Epithelial cell of esophagus (primary cell): ENCODE measurements around the gene PKDREJ.
"Not testable (repeated sequence)": the region's sequence is repeated elsewhere in the genome, so short reads cannot be mapped to it uniquely, and the experiment has no call there.

Experiments used
- DNase-seq: peaks from one replicate; pipeline ENCODE4 v3.0.0; 2010; ENCODE audit warnings: low read depth
- H3K4me3 ChIP-seq: 2 replicates; pipeline ENCODE4 v1.5.1; 2011; ENCODE audit warnings: mild to moderate bottlenecking, low read length, control low read depth
- TF ChIP-seq, protein P1 (sequence below): IDR thresholded peaks from 2 replicates; pipeline ENCODE4 v1.5.1; 2011; ENCODE audit warnings: low read depth, mild to moderate bottlenecking, low read length, control low read depth, inconsistent platforms; ENCODE audit not compliant: insufficient read depth; ENCODE audit errors: missing control alignments

Gene PKDREJ

DNA sequence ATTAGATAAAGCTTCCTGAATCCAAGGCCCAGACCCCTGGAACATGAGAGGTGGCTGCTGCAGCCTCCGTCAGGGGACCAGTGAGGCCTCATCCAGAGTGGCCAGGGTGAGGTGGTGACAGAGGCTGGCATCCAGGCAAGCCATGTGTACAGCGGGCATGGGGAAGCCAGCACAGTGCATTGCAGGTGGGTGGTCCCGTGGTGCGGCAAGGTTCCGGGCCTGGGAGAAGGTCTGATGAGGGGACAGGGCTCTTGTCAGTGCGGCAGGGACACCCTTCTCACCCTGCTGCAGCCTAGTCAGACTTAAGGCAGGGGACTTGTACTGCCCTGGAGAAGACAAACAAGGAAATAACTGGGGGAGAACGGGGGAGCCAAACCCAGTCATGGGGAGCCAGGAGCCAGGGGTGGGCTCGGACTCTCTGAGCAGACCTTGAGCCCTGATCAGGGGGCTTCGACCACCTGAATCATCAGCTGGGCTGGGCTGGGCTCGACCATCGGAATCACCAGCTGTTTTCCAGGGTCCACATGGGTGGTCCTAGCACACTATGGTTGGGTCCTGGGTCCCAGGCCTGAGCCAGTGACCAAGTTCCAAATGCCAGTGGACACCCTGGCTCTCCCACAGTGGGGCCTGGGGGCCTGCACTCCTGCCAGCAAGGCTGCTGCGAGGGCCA, 9.8 kb upstream of the PKDREJ start:
- no peak for DNase-seq
- TF ChIP-seq, protein P1, sequence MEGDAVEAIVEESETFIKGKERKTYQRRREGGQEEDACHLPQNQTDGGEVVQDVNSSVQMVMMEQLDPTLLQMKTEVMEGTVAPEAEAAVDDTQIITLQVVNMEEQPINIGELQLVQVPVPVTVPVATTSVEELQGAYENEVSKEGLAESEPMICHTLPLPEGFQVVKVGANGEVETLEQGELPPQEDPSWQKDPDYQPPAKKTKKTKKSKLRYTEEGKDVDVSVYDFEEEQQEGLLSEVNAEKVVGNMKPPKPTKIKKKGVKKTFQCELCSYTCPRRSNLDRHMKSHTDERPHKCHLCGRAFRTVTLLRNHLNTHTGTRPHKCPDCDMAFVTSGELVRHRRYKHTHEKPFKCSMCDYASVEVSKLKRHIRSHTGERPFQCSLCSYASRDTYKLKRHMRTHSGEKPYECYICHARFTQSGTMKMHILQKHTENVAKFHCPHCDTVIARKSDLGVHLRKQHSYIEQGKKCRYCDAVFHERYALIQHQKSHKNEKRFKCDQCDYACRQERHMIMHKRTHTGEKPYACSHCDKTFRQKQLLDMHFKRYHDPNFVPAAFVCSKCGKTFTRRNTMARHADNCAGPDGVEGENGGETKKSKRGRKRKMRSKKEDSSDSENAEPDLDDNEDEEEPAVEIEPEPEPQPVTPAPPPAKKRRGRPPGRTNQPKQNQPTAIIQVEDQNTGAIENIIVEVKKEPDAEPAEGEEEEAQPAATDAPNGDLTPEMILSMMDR = no peak
- H3K4me3 ChIP-seq = no peak overlapping the region

DNA sequence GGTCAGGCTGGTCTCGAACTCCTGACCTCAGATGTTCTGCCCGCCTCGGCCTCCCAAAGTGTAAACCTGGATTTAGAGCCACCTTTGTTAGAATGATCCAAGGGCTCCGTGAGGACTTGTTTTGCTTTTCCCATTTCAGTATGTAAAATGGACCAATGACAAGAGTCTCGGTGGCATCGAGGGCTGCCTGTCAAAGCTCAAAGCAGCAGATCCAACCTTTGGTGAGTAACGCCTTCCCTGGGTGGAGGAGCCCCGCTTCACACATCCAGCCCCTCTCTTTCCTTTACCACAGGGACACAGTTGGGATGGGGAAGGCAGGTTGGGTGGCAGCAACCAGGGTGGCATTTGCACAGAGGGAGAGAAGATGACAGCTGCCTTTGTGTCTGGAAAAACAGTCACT, 9.1 kb upstream of the PKDREJ start:
- no peak overlapping the region for H3K4me3 ChIP-seq
- no peak for DNase-seq
- TF ChIP-seq, protein P1 = no peak

DNA sequence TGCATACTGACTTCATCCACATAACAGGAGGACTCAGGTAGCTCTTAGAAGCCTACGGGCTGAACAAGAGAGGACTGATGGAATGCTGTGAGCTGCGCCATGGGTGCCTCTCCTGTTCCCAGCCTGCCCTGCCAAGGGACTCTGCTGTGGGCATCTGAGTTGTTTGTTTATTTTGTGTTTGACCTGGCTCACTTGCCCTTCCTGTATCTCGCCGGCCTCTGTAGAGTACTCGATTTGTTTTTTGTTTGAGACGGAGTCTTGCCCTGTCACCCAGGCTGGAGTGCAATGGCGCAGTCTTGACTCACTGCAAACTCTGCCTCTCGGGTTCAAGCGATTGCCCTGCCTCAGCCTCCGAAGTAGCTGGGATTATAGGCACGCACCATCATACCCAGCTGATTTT, 6.4 kb upstream of the PKDREJ start:
- TF ChIP-seq, protein P1 = no peak
- no peak for DNase-seq
- H3K4me3 ChIP-seq = no peak overlapping the region

DNA sequence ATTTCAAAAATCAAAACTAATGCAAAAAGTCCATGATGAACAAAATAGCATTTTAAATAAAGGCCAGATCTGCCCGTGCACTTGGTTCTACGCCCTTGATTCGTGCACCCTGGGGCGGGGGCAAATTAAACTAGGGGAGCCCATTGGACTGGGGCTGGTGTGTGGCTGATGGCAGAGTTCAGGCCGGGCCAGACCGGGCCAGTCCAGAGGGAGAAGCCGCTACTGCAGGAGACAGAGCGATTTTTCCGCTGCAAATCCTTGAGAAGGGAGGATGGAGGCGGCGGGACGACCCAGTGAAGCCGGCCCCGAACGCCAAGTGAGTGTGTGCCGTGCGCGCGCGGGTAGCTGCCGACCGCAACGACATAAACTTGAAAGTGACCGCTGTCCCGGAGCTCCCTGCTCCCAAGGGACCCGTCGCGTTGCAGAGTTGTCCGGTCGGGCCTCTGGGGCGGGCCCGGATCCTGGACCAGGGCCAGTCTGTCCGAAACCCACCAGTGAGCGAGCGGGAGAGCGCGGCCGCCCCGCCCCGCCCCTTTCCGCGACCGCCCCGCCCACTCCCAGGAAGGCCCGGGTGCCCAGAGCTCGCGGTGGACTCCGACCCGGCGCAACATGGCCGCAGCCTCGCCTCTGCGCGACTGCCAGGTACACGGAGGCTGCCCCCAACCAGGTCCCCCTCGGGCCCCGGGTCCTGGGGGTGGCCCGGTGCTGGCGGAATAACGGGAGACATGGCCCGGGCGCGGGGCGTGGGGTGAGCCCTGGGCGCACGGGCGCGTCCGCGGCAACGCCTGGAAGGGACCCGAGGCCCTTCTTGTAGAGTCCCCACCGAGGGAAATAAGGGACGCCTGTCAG, 4.5 kb upstream of the PKDREJ start, which contains the start of gene TTC38:
TTC38 (plus strand) TSS at position 578 of the 849 bp plus-strand sequence; CDS start at position 610, 32 bp downstream.
- DNase-seq = peak; percentile 72
- TF ChIP-seq, protein P1 = no peak
- H3K4me3 ChIP-seq = peak within 1 kb of the TSS; percentile 60

DNA sequence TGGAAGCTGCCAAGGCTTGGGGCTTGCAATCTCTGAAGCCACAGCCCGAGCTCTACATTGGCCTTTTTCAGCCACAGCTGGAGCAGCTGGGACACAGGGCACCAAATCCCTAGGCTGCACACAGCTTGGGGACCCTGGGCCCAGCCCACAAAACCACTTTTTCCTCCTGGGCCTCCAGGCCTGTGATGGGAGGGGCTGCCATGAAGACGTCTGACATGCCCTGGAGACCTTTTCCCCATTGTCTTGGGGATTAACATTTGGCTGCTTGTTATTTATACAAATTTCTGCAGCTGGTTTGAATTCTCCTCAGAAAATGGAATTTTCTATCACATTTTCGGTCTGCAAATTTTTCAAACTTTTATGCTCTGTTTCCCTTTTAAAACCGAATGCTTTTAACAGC, 2.5 kb upstream of the PKDREJ start:
- not testable (repeated sequence) for H3K4me3 ChIP-seq

DNA sequence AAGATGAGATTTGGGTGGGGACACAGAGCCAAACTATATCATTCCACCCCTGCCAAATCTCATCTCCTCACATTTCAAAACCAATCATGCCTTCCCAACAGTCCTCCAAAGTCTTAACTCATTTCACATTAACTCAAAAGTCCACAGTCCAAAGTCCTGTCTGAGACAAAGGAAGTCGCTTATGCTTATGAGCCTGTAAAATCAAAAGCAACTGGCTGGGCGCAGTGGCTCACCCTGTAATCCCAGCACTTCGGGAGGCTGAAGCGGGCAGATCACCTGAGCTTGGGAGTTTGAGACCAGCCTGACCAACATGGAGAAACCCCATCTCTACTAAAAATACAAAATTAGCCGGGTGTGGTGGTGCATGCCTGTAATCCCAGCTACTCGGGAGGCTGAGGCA, 1.4 kb upstream of the PKDREJ start:
- not testable (repeated sequence) for H3K4me3 ChIP-seq, DNase-seq

More for the DNA sequence above, 2.5 kb upstream of the PKDREJ start:
- DNase-seq = not testable (repeated sequence)

DNA sequence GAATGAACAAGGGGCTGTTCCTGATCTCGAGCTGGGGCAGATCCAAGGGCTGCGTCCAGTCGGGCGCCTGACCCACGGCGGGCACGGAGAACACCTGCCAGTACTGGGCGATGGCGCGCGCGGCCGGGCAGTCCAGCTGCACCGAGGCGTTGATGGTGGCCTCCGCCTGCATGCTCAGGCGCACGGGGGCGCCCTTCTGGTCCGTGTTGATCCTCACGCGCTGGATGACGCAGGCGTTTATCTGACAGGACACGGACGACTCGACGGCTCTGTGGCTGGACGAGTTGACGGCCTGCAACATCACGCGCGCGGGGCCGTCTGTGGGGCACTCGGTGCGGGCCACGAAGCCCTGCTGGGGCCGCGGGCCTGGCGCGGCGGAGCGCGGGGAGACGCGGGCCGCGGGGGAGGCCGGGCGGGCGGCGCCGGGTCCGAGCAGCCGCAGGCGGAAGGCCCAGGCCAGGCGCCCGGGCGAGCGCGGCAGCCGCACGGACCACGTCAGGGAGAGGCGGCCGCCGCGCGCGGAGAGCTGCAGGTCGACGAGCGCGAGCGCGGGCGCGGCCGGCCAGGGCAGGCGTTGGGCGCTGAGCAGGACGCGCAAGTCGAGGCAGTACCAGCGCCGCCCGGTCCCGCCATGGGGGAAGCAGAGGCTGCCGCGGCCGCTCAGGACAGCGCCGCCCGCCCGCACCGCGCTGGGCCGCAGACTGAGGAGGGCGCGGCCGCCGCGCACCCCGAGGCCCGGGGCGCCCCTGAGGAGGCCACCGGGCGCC, 511 bp downstream of the PKDREJ start:
- no peak overlapping the region for H3K4me3 ChIP-seq
- peak; percentile 58 for DNase-seq
- TF ChIP-seq, protein P1 = no peak
